HG02642 (cell line): Measurements from ENCODE around the gene CD200R1L.

ENCODE experiments used
- ATAC-seq: cut with Tn5 transposase; IDR thresholded peaks from one replicate; pipeline ENCODE4 v1.9.1; 2021; ENCODE audit warnings: mild to moderate bottlenecking; ENCODE audit not compliant: unreplicated experiment, poor library complexity

Gene CD200R1L

GRCh38 chr3:112793326-112794081 is 53.2 kb downstream of the CD200R1L start:
- ATAC-seq, result no peak

GRCh38 chr3:112791736-112792135 is 54.9 kb downstream of the CD200R1L start:
- no peak for ATAC-seq

- no peak for ATAC-seq
Measured at GRCh38 chr3:112789787-112790186, 56.9 kb downstream of the CD200R1L start.

GRCh38 chr3:112786881-112787579 is 59.6 kb downstream of the CD200R1L start:
- ATAC-seq, result no peak

GRCh38 chr3:112786002-112786590 is 60.6 kb downstream of the CD200R1L start:
- ATAC-seq, result no peak

- ATAC-seq, result no peak
Measured at GRCh38 chr3:112785321-112786001, 61.2 kb downstream of the CD200R1L start.

- ATAC-seq, result no peak
Measured at GRCh38 chr3:112782491-112782890, 64.2 kb downstream of the CD200R1L start.

GRCh38 chr3:112781599-112781998 is 65.1 kb downstream of the CD200R1L start:
- no peak for ATAC-seq

- ATAC-seq, result no peak
Measured at GRCh38 chr3:112779558-112780480, 66.8 kb downstream of the CD200R1L start.

- no peak for ATAC-seq
Measured at GRCh38 chr3:112779011-112779410, 67.7 kb downstream of the CD200R1L start.

- ATAC-seq, result no peak
Measured at GRCh38 chr3:112778353-112778948, 68.2 kb downstream of the CD200R1L start.

- no peak for ATAC-seq
Measured at GRCh38 chr3:112777811-112778210, 68.9 kb downstream of the CD200R1L start.

- no peak for ATAC-seq
Measured at GRCh38 chr3:112776836-112777235, 69.8 kb downstream of the CD200R1L start.

- ATAC-seq, result no peak
Measured at GRCh38 chr3:112776000-112776399, 70.7 kb downstream of the CD200R1L start.

GRCh38 chr3:112775011-112775742 is 71.5 kb downstream of the CD200R1L start:
- ATAC-seq, result no peak

GRCh38 chr3:112774293-112774926 is 72.3 kb downstream of the CD200R1L start:
- no peak for ATAC-seq

- ATAC-seq, result no peak
Measured at GRCh38 chr3:112773864-112774263, 72.8 kb downstream of the CD200R1L start.

- ATAC-seq, result no peak
Measured at GRCh38 chr3:112770951-112771350, 75.7 kb downstream of the CD200R1L start.
